Skeletal muscle satellite cell (primary cell): ENCODE results near the gene SPON1.

Source experiments
- H3K27me3 ChIP-seq: 2 replicates; pipeline ENCODE4 v1.7.0; 2013; ENCODE audit warnings: low read length; ENCODE audit not compliant: control insufficient read depth, insufficient read depth
- H3K36me3 ChIP-seq: 2 replicates; pipeline ENCODE4 v1.7.0; 2013; ENCODE audit warnings: mild to moderate bottlenecking, control low read depth, low read length; ENCODE audit not compliant: insufficient read depth
- H3K4me1 ChIP-seq: 2 replicates; pipeline ENCODE4 v1.7.0; 2013; ENCODE audit warnings: low read length; ENCODE audit not compliant: control insufficient read depth, insufficient read depth
- H3K4me2 ChIP-seq: 2 replicates; pipeline ENCODE4 v1.7.0; 2013; ENCODE audit warnings: mild to moderate bottlenecking, low read length
- H3K4me3 ChIP-seq: 2 replicates; pipeline ENCODE4 v1.7.0; 2013; ENCODE audit warnings: low read length
- H3K9ac ChIP-seq: 2 replicates; pipeline ENCODE4 v1.7.0; 2013; ENCODE audit warnings: mild to moderate bottlenecking, low read depth, low read length, moderate library complexity
- H3K9me3 ChIP-seq: replicated peaks from 2 replicates; pipeline ENCODE4 v1.7.0; 2013; ENCODE audit warnings: mild to moderate bottlenecking, control low read depth, low read length

The SPON1 gene

GRCh38 chr11:14182833-14183364 lies 220.4 kb downstream of the SPON1 start:
- H3K36me3 ChIP-seq, result no peaks in the 10 kb centered on the region
- H3K9me3 ChIP-seq, result no peaks in the 10 kb centered on the region
- H3K9ac ChIP-seq, result no peak overlapping the region
- no peak overlapping the region for H3K4me3 ChIP-seq
- H3K4me2 ChIP-seq, result no peak overlapping the region
- H3K27me3 ChIP-seq, result peaks cover 16% of the 10 kb centered on the region
- H3K4me1 ChIP-seq, result no peaks in the 10 kb centered on the region

- H3K4me2 ChIP-seq, result no peak overlapping the region
- no peak overlapping the region for H3K9ac ChIP-seq
Observed at GRCh38 chr11:14184028-14184940, 221.8 kb downstream of the SPON1 start.

GRCh38 chr11:14185461-14185860 lies 222.9 kb downstream of the SPON1 start:
- H3K4me3 ChIP-seq, result no peak overlapping the region
- peaks cover 16% of the 10 kb centered on the region for H3K27me3 ChIP-seq
- H3K4me2 ChIP-seq, result no peak overlapping the region
- H3K9ac ChIP-seq, result no peak overlapping the region
- no peaks in the 10 kb centered on the region for H3K36me3 ChIP-seq
- no peaks in the 10 kb centered on the region for H3K4me1 ChIP-seq
- H3K9me3 ChIP-seq, result no peaks in the 10 kb centered on the region

More at GRCh38 chr11:14184028-14184940, 221.8 kb downstream of the SPON1 start:
- H3K4me3 ChIP-seq, result no peak overlapping the region
- H3K4me1 ChIP-seq, result no peaks in the 10 kb centered on the region
- H3K27me3 ChIP-seq, result peaks cover 16% of the 10 kb centered on the region
- no peaks in the 10 kb centered on the region for H3K36me3 ChIP-seq
- H3K9me3 ChIP-seq, result no peaks in the 10 kb centered on the region

GRCh38 chr11:14186046-14186775 lies 223.7 kb downstream of the SPON1 start:
- Histone ChIP-seq H3K9me3 (no peaks in the 10 kb centered on the region), H3K9ac (no peak overlapping the region), H3K4me1 (no peaks in the 10 kb centered on the region), H3K27me3 (peaks cover 13% of the 10 kb centered on the region), H3K4me3 (no peak overlapping the region), H3K36me3 (no peaks in the 10 kb centered on the region), H3K4me2 (no peak overlapping the region)

- Histone ChIP-seq H3K9ac (no peak overlapping the region), H3K27me3 (peaks cover 6% of the 10 kb centered on the region), H3K4me2 (no peak overlapping the region), H3K4me3 (no peak overlapping the region), H3K9me3 (no peaks in the 10 kb centered on the region), H3K4me1 (no peaks in the 10 kb centered on the region), H3K36me3 (no peaks in the 10 kb centered on the region)
Observed at GRCh38 chr11:14189874-14190273, 227.4 kb downstream of the SPON1 start.

- Histone ChIP-seq H3K4me3 (no peak overlapping the region), H3K27me3 (no peaks in the 10 kb centered on the region), H3K9me3 (no peaks in the 10 kb centered on the region), H3K4me2 (no peak overlapping the region), H3K36me3 (no peaks in the 10 kb centered on the region), H3K4me1 (no peaks in the 10 kb centered on the region), H3K9ac (no peak overlapping the region)
Observed at GRCh38 chr11:14190992-14191778, 228.7 kb downstream of the SPON1 start.

GRCh38 chr11:14193644-14194043 lies 231.1 kb downstream of the SPON1 start:
- Histone ChIP-seq H3K4me2 (no peak overlapping the region), H3K36me3 (no peaks in the 10 kb centered on the region), H3K4me3 (no peak overlapping the region), H3K9ac (no peak overlapping the region), H3K9me3 (no peaks in the 10 kb centered on the region), H3K27me3 (no peaks in the 10 kb centered on the region), H3K4me1 (no peaks in the 10 kb centered on the region)

GRCh38 chr11:14202251-14203196 lies 240.0 kb downstream of the SPON1 start:
- H3K9me3 ChIP-seq, result no peaks in the 10 kb centered on the region
- H3K4me2 ChIP-seq, result no peak overlapping the region
- H3K9ac ChIP-seq, result no peak overlapping the region
- H3K36me3 ChIP-seq, result no peaks in the 10 kb centered on the region
- H3K4me3 ChIP-seq, result no peak overlapping the region
- H3K27me3 ChIP-seq, result peaks cover 18% of the 10 kb centered on the region
- H3K4me1 ChIP-seq, result no peaks in the 10 kb centered on the region

- Histone ChIP-seq H3K27me3 (peaks cover 18% of the 10 kb centered on the region), H3K4me3 (no peak overlapping the region), H3K36me3 (no peaks in the 10 kb centered on the region), H3K9ac (no peak overlapping the region), H3K9me3 (no peaks in the 10 kb centered on the region), H3K4me2 (no peak overlapping the region), H3K4me1 (no peaks in the 10 kb centered on the region)
Observed at GRCh38 chr11:14203321-14203720, 240.8 kb downstream of the SPON1 start.

- no peak overlapping the region for H3K4me2 ChIP-seq
- no peak overlapping the region for H3K9ac ChIP-seq
- H3K4me3 ChIP-seq, result no peak overlapping the region
- no peaks in the 10 kb centered on the region for H3K4me1 ChIP-seq
- no peaks in the 10 kb centered on the region for H3K36me3 ChIP-seq
- H3K9me3 ChIP-seq, result no peaks in the 10 kb centered on the region
- peaks cover 22% of the 10 kb centered on the region for H3K27me3 ChIP-seq
Observed at GRCh38 chr11:14212986-14213385, 250.5 kb downstream of the SPON1 start.
